ENCODE data around the gene NEUROD4. TPM values are rescaled to one million over a fixed set of nuclear protein-coding genes. Genes with fewer than 3 reads are reported as not detected.

NEUROD4 gene
- total and polyA plus RNA-seq, 7 donors, result not detected

- intact Hi-C loops (cut with DNase I), result loop anchor here in 1 of 2 donors (1.0 to 5.0 kb wide), 2 partner anchors 79 to 149 kb away; no protein-coding TSS in a partner anchor
- no peaks in the 10 kb centered on the region for H3K9me3 ChIP-seq
- no peaks in the 10 kb centered on the region for H3K36me3 ChIP-seq (ENCODE audit: insufficient read depth in 1 of 2, low read depth in 1 of 2)
- no peak overlapping the region for H3K4me3 ChIP-seq
- TF ChIP-seq, protein P1, sequence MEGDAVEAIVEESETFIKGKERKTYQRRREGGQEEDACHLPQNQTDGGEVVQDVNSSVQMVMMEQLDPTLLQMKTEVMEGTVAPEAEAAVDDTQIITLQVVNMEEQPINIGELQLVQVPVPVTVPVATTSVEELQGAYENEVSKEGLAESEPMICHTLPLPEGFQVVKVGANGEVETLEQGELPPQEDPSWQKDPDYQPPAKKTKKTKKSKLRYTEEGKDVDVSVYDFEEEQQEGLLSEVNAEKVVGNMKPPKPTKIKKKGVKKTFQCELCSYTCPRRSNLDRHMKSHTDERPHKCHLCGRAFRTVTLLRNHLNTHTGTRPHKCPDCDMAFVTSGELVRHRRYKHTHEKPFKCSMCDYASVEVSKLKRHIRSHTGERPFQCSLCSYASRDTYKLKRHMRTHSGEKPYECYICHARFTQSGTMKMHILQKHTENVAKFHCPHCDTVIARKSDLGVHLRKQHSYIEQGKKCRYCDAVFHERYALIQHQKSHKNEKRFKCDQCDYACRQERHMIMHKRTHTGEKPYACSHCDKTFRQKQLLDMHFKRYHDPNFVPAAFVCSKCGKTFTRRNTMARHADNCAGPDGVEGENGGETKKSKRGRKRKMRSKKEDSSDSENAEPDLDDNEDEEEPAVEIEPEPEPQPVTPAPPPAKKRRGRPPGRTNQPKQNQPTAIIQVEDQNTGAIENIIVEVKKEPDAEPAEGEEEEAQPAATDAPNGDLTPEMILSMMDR (IDR thresholded peaks at IDR 0.05), result peak; percentile 91
- no peaks in the 10 kb centered on the region for H3K27me3 ChIP-seq (ENCODE audit: insufficient read depth in 3 of 3, low read length in 2 of 3)
- WGBS, 3 donors, result 27 to 29% (median 29%) methylated on average over 12 of the region's 12 CpGs
- DNase-seq, result no peak
- H3K27ac ChIP-seq, result no peak overlapping the region
- no peaks in the 10 kb centered on the region for H3K4me1 ChIP-seq
- peak; percentile 68 to 82 (median 72) for ATAC-seq
Observed at GRCh38 chr12:54993181-54993835, 26.5 kb upstream of the NEUROD4 start.

GRCh38 chr12:54996205-54996604, 23.6 kb upstream of the NEUROD4 start:
- WGBS, 3 donors, result 59 to 66% (median 66%) methylated on average over 5 of the region's 5 CpGs
- intact Hi-C loops (cut with DNase I), result no loop called here
- TF ChIP-seq, protein P1 (IDR thresholded peaks at IDR 0.05), result no peak

GRCh38 chr12:54997929-54998522, 21.7 kb upstream of the NEUROD4 start:
- TF ChIP-seq, protein P1 (IDR thresholded peaks at IDR 0.05), result no peak
- Histone ChIP-seq H3K4me1 (no peaks in the 10 kb centered on the region), H3K27me3 (ENCODE audit: insufficient read depth in 3 of 3, low read length in 2 of 3) (no peaks in the 10 kb centered on the region), H3K4me3 (no peak overlapping the region), H3K36me3 (ENCODE audit: insufficient read depth in 1 of 2, low read depth in 1 of 2) (no peaks in the 10 kb centered on the region), H3K27ac (no peak overlapping the region), H3K9me3 (no peaks in the 10 kb centered on the region)
- intact Hi-C loops (cut with DNase I), result no loop called here
- 73 to 78% (median 77%) methylated on average over 4 of the region's 4 CpGs for WGBS, 3 donors
- no peak for DNase-seq
- no peak for ATAC-seq

More at GRCh38 chr12:54996205-54996604, 23.6 kb upstream of the NEUROD4 start:
- H3K27ac ChIP-seq, result no peak overlapping the region
- no peaks in the 10 kb centered on the region for H3K4me1 ChIP-seq
- H3K27me3 ChIP-seq (ENCODE audit: insufficient read depth in 3 of 3, low read length in 2 of 3), result no peaks in the 10 kb centered on the region
- no peaks in the 10 kb centered on the region for H3K36me3 ChIP-seq (ENCODE audit: insufficient read depth in 1 of 2, low read depth in 1 of 2)
- H3K9me3 ChIP-seq, result no peaks in the 10 kb centered on the region
- ATAC-seq, result no peak
- no peak for DNase-seq
- H3K4me3 ChIP-seq, result no peak overlapping the region

GRCh38 chr12:54998958-54999510, 20.7 kb upstream of the NEUROD4 start:
- Histone ChIP-seq H3K9me3 (no peaks in the 10 kb centered on the region), H3K27me3 (ENCODE audit: insufficient read depth in 3 of 3, low read length in 2 of 3) (no peaks in the 10 kb centered on the region), H3K4me3 (no peak overlapping the region), H3K4me1 (no peaks in the 10 kb centered on the region), H3K36me3 (ENCODE audit: insufficient read depth in 1 of 2, low read depth in 1 of 2) (no peaks in the 10 kb centered on the region), H3K27ac (no peak overlapping the region)
- no peak for ATAC-seq
- TF ChIP-seq, protein P1 (IDR thresholded peaks at IDR 0.05), result no peak
- DNase-seq, result no peak
- intact Hi-C loops (cut with DNase I), result no loop called here
- 67 to 71% (median 70%) methylated on average over 5 of the region's 5 CpGs for WGBS, 3 donors

Measured in psoas muscle (tissue), 8 donors.